GM19193 (cell line): ENCODE measurements around the gene LAMA2.

Experiments used
- POLR2A ChIP-seq: IDR thresholded peaks from 4 replicates; pipeline ENCODE4 v1.6.1; 2011; ENCODE audit not compliant: insufficient read depth, insufficient read length; ENCODE audit errors: extremely low read depth

The LAMA2 gene

DNA sequence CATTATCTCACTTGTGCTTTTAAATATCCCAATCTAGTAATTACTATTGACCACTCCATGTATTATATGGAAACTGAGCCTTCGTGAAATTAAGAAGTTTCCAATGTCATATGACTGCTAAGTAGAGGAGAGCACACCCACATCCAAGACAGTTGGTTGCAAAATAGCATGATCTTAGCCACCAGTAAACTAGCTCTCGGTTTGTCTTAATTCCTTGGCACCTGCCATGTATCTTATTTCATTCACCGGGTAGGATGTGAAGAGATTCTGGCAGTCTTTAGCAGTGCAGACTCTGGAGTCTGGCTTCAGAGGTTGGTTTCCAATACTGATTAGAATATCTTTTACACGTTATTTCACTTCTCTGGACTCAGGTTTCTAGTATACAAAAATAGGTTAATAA lies 270.3 kb downstream of the LAMA2 start:
- no peak for TF ChIP-seq POLR2A

DNA sequence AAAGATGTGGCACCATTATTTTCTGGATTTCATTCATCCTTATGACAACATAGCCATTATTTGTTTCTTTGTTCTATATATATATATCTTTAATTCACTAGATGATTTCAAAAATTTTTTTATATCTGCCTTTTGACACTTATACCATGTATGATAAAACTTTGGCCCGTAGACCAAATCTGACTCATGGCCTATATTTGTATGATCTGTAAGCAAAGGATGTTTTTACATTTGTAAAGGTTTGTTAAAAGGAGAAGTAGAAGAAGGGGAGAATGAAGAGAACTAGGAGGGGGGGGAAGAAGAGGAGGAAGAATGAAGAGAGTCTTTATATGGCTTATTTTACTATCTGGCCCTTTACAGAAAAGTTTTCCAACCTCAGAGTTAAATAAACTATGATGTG lies 279.7 kb downstream of the LAMA2 start:
- no peak for TF ChIP-seq POLR2A

DNA sequence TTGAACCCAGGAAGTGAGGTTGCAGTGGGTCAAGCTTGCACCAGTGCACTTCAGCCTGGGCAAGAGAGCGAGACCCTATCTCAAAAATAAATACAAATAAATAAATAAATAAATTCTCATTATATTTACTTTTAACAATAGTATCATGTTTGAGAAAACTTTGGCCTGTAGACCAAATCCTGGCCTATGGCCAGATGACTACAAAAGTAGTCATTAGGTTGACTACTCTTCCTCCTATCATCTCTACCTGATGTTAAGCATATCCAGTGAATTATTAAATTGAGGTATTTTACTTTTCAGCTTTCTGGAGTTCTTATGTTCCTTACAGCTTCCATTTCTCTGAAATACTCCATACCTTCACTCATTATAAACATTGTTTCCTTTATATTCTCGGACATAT lies 280.6 kb downstream of the LAMA2 start:
- TF ChIP-seq POLR2A, result no peak

DNA sequence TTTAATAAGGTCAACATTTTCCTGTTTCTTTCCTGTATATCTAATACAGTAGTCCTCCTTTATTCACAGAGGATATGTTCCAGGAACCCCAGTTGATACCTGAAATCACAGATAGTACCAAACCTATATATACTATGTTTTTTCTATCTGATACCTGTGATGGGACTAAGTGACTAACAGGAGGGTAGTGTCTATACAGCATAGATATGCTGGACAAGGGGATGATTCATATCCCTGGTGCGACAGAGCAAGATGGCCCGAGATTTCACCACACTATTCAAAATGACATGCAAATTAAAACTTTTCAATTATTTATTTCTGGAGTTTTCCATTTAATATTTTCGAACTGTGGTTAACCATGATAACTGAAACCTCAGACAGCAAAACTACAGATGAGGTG lies 281.1 kb downstream of the LAMA2 start:
- TF ChIP-seq POLR2A, result no peak

DNA sequence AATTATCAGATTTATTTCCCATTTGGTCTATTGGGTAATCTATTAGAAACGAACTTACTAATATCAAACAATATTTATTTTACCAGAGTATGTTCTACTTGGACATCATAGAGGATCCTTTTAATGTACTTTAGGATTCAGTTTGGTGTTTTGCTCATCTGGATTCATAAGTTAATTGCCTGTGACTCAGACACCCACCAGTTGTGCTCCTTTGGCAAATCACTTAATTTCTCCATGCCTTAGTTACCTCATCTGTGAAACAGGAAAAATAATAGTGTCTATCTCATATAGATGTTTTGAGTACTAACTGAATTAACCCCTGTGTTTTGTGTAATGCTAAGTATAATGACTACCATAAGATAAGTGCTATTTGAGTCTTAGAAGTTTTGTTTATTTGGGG lies 292.1 kb downstream of the LAMA2 start:
- no peak for TF ChIP-seq POLR2A

DNA sequence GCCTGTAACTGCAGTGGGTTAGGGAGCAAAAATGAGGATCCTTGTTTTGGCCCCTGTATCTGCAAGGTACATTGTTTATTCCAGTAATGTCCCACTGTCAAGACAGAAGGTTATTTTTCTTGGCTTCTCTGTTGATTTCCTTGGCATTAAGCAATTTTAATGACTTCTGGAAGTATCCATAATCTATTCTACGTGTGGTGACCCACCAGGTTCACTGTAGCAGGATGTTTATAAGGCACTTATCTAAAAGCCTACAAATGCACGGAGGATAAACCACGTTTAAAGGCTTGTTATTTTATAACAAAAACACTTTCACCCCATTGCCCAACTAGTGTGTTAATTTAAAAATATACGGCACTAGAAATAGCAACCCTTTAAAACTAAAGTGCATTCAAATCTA lies 294.9 kb downstream of the LAMA2 start:
- TF ChIP-seq POLR2A, result no peak

DNA sequence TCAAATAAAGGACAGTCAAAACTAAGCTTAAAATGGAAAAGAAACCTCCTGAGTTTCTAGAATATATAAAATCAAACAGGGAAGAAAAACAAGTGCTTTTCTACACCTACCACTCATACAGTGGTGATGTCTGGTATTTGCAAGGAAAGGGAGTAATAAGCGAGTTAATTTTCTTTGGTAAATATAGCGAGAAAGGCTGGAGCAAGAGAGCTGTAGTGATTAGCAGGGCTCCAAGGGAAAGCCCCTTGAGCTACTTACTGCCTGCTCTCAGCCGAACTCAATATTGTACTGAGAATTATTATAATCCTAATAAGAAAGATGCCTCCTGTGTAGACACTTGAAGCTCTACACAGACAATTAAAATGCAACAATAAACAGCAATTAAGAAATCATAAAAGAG lies 296.3 kb downstream of the LAMA2 start:
- TF ChIP-seq POLR2A, result no peak

DNA sequence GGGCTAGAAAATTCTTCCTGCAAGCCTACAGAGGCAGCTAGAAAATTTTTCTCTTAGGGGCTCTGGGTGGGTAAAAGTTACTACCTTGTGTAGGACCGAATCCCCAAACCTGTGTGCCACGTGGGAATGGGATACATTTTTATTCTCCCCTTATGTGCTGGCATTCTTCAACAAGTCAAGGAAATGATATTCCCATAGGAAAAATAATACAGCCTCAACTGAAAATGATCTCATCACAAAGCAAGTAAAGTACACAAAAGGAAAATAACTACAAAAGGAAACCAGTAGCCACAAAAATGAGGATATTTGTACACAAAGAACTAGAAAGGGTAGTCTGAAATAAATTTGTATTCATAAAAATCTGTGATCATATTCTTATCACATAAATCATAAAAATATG lies 298.1 kb downstream of the LAMA2 start:
- no peak for TF ChIP-seq POLR2A

DNA sequence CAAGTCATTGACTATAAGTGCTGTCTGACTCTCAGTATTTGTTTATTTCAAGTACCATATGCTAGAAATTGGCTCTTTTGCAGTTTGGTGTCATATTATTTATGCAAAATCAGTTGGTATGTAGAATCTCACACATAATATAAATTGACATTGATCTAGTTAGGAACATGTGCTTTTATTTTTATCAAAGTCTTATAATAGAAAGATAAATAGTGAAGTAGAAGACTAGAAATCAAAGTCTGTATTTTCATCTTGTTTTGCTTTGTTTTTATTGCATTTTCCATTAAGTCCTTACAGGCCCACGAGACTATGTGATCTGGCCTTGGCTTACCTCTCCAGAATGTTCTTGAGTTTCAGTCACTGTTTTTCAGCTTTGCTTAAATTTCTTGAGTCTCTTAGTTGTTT lies 300.3 kb downstream of the LAMA2 start:
- TF ChIP-seq POLR2A, result no peak

DNA sequence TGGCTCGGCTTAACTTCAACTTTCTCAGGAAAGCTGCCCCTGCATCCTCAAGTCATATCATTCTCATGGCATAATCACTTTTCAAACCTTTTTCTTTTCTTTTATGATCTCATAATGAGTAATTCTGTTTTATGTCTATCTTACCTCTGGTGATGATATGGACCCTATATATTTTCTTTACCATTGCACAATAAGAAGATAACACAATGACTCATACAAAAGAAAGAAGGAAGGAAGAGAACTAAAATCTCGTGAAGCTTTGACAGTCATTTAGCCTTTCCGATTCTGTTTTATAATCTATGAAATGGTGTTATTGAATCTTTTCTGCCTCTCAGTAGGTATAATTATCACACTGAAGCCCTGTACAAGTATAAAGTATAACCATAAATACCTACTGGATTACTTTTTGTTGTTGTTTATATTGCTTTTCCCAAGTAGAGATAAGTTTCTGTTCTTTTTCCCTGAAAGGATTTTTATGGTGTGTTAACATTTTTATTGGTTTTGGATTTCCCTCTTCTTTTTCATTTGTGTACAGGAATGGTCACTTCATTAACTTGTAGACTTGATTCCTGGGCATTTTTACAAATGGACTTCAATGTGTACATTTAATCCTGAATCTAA lies 300.9 kb downstream of the LAMA2 start:
- TF ChIP-seq POLR2A, result no peak

DNA sequence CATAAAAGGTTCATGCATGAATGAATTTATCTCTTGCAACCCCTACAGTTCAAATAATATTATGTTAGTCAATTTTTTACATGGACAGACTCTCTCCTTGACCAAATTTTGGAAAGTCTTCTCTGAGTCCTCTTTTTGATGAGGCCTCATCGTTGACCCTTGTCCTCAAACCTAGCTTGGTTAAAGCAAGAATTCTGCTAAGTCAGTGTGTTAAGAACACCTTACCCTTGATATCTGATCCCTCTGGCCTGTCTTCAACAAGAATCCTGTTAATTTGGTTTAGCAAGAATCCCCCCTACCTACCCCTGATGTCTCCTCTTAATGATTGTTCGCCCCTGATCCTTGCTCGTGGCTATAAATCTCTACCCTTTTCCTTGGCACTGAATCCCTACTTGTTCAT lies 301.4 kb downstream of the LAMA2 start:
- TF ChIP-seq POLR2A, result no peak

DNA sequence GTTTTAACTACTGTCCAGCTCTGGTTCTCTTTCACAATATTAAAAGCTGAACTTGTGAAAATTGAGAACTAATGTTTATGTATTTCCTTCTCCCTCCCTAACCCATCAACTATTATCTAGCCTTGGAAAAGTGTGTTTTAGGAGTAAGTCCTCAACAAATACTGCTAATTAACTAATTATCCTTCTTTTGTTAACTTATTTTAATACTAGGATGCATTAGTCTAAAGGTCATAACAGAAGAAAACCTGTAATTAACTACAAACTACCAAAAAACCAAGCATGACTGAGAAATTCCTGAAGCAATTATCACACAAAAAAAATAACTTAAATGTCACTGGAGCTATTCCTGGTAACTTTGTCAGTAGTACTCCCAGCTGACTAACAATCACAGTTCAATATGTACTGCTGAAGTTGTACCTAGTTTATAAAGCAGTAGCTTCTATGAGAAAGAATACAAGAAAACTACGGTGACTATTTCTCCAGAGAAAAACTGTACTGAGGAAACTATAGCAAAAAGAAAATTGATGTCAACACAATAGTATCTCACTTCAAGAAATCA lies 301.9 kb downstream of the LAMA2 start:
- no peak for TF ChIP-seq POLR2A

DNA sequence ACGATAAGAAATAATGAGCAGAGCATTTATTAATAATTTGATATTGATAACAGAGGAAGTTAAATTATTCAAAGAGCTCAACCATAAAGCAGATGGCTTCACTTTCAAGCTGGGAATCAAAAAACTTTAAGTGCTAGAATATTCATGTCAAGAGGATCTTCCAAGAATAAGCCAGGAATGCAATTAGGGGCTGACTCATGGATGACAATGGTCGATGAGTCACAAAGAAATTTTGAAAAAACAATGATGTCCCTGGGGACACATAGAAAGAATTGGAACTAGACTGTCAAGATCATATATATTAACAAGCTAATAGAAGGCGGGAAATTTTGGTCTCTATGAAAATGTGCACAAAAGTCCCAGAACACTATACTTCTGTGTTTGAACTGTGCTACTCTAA lies 304.1 kb downstream of the LAMA2 start:
- TF ChIP-seq POLR2A, result no peak

DNA sequence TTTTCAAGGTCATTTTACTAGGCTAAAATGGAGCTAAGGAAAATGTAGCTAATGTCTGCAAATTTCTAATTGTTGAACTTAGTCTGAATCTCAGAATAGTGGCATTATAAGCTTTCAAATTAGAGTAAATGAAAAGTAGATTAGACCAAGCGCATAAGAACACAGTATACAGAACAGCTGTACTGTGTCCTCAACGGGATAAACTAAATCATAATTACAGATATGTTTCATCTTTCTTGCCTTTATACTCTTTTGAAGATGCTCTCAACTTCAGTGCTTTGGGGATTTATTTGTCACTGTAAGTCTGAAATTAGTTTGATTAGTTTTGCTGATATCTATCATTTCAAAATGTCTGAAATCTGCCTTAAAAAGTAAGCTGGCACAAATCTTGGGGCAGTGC lies 305.4 kb downstream of the LAMA2 start:
- no peak for TF ChIP-seq POLR2A

DNA sequence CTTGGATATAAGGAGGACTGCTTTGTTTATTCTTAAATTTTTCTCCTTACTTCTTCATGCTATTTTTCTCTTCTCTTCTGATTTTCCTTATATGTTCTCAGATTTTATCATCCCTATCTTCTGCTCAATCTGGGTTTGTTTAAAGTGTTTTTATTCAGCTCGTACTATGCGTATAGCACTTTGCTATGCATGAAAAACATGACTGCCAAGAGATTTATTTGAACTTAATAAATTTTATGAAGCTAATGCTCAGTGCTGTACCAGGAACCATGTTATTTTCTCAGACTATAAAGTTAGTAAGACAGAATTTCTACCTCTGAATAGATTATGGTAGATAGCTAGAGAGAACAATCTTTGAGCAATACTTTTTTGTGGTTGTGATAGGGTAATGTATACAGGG lies 305.9 kb downstream of the LAMA2 start:
- TF ChIP-seq POLR2A, result no peak

DNA sequence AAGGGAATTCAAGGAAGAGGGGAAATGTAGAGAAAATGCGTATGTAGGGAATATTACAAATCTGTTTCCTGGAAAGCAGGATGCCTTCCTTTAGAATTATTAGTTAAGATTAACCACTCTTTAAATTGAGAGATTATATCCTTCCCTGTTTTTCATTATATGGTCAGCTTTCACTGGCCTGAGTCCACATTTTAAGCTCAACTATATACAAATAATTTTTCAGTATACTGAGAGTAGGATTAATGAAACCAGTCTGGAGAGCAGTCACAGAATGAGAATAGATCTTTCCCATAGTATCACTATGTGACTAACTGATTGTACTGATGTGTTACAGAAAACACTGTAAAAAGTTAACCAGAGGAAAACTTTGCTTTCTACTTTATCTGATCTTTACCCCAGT lies 306.3 kb downstream of the LAMA2 start:
- no peak for TF ChIP-seq POLR2A

DNA sequence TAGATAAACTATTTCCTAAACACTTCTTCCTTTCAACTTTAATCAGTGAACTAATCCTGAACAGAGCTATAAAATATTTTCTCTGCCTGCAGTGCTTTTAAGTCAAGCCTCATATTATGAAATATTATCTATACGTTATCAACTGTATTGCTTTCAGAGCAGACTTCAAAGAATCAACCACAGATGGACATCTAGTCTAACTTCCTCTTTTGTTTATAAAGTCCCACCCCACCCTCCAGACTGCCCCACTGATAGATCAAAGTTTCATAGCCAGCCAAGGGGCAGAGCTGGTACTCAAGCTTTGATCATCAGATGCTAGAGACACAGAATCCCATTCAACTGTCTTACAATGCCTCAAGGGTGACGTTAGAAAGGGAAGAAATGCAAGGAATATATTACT lies 308.3 kb downstream of the LAMA2 start:
- no peak for TF ChIP-seq POLR2A
